Measurements from ENCODE around the gene CALHM3.
"Not testable (repeated sequence)": the region's sequence is repeated elsewhere in the genome, so short reads cannot be mapped to it uniquely, and the experiment has no call there.

Gene CALHM3

DNA sequence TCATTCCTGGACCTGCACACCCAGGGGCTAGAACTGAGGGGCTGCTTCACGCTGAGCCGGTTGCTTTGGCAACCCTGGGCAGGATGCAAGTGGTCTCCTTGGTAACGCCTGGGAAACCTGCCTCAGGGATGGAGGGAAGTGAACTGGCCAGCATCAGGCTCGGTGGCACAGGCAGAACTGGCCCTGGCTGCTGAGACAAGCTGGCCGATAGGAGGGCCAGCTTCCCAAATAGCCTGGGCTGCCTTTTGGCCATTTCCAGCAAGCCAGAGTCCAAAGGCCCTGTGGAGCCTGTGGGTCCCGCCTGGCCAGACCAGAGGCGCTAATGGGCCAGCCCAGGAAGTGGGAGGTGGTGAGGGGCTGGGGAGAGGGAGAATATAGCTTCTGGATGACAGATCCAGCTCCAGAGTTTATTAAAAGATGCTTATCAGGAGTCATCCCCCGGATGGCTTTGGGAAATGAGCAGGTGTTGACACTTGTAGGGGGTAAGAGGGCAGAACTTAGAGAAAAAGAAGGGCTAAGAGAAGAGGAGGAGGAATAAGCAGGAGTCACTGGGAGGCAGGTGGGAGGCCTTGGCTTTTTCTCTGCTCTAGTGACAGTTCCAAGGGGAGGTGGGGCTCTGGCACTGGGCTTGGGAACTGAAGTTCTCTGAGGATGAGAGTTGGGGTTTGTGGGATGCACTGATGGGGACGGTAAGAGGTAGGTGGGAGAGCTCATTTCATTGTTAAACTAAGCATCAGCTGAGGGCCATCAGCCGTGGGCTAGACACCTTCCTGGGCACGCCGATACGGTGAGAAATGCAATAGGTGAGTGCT lies 24.0 kb upstream of the CALHM3 start:
- no peak for DNase-seq (ENCODE audit: low read depth, low spot score)

DNA sequence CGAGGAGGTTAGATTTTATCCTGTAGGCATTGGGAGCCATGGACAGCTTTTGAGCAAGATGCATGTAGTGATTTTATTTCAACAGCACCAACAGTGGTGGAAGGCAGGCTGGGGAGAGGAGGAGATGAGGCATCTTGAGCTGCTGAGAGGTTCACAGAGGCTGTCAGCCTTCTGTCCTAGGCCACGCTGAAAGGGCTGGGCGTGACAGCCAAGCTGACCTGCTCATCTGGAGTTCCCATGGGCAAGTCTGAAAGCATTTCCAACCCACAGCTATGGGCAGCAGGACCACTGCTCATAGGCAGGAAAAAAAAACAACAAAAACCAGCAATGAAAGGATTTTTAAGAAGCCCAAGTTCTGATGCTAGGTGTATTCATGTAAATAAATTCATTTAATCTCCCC lies 22.1 kb upstream of the CALHM3 start:
- no peak for DNase-seq (ENCODE audit: low read depth, low spot score)

DNA sequence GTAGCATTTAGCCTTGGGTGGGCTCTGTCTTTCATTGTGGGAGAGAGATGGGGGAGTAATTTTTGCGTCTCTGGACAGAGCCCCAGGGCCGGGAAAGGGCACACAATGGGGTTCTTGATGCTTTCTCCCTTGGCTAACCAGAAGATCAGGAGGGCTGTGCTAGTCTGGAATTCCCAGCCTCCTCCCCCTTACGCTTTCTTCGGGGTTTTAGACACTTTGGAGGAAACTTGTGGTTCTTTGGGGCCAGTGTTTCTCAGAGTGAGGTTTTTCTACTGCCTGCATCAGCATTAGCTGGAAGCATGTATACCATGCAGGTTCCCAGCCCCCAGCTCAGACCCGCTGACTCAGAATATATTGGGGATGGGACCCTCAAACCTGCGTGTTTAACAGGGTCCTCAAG lies 21.4 kb upstream of the CALHM3 start:
- no peak for DNase-seq (ENCODE audit: low read depth, low spot score)

DNA sequence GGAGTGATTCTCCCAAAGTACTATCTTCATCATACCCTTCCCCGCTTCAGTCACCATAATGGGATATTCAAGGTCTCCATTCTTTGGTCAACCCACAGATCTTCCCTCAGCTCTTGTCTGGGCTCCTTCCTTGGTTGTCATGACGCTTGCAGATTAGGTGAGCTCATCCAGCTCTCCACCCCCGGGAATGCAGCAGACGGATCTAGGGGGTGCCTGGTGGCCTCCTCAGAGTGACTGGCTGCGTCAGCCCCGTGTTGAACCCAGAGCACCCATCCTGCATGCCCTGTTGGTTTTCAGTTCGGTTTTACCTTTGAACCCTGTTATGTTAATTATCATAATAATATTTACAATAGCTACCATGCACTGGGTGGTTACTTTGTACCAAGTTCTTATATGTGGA lies 20.8 kb upstream of the CALHM3 start:
- no peak for DNase-seq (ENCODE audit: low read depth, low spot score)

DNA sequence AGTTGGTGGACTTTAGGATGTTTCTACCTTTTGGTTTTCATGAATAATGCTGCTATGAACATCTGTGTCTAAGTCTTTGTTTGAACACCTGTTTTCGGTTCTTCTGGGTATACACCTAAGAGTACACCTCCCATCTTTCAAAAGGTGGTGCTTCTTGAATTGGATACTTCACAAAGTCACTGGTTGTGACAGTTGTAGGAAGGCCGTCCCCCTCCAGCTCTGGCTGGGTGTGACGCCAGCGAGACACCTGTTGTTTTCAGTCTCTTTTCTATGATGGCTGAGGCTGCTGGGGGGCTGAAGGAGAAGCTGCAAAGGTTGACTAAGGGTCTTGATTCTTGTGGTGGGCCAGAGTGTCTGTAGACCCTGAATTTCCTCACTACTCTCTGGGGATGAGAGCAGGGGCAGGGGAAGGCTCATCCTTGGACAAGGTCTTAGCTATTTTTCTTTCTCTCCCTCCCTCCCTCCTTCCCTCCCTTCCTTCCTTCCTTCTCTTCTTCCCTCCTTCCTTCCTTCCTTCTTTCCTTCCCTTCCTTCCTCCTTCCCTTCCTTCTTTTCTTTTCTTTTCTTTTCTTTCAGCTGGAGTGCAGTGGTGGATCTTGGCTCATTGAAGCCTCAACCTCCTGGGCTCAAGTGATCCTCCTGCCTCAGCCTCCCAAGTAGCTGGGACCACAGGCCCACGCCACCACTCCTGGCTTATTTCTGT lies 20.0 kb upstream of the CALHM3 start:
- no peak for DNase-seq (ENCODE audit: low read depth, low spot score)

DNA sequence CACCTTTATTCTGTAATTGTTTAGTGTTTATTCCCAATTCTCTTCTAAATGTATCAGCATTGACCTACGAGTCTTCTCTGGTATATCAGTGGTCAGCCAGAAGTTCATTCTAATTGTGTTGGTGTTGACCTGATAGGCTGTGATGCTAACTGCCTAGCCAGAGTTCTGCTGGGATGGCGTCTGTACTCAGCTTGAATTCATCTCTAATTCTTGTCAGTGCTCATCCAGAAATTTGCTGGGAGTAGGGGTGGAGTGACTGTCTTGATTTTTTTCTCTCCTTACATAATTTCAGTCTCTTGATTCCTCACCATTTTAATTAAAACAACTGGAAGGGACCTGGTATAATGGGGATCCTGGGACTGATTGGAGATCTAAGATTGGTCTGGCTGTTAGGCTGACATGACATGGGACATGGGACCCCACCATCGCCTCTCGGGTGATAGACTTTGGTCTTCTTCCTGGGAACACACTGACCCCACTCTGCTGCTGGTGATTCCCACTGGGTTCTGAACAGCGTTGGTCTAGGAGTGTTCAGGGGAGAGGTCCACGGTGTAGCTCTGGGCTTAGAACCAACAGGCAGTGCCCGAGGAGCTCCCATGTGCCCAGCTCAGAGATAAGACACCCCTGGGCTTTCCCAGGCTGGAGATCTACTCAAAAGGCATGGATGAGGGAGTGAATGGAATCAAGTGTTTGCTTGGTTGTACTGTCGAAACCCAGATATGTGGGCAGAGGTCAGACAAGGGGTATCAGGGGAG lies 18.3 kb upstream of the CALHM3 start:
- no peak for DNase-seq (ENCODE audit: low read depth, low spot score)

DNA sequence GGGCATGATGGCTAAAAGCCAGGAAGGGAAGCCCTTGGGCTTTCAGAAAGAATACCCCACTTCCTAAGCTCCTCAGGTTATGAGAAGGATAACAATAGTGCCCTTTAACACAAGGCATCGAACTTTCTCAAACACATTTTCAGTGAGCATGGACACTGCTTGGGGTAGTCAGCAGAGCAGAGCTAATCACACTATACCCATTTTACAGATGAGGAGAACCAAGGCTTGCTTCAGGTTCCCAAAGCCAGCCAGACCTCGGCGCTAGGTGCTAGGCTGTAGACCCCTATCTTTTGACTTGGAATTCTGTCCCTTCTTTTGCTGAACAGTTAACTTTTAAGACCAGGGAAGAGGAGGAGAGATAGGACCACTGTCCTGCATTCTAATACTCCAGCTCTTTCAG lies 16.3 kb upstream of the CALHM3 start:
- DNase-seq (ENCODE audit: low read depth, low spot score): no peak

DNA sequence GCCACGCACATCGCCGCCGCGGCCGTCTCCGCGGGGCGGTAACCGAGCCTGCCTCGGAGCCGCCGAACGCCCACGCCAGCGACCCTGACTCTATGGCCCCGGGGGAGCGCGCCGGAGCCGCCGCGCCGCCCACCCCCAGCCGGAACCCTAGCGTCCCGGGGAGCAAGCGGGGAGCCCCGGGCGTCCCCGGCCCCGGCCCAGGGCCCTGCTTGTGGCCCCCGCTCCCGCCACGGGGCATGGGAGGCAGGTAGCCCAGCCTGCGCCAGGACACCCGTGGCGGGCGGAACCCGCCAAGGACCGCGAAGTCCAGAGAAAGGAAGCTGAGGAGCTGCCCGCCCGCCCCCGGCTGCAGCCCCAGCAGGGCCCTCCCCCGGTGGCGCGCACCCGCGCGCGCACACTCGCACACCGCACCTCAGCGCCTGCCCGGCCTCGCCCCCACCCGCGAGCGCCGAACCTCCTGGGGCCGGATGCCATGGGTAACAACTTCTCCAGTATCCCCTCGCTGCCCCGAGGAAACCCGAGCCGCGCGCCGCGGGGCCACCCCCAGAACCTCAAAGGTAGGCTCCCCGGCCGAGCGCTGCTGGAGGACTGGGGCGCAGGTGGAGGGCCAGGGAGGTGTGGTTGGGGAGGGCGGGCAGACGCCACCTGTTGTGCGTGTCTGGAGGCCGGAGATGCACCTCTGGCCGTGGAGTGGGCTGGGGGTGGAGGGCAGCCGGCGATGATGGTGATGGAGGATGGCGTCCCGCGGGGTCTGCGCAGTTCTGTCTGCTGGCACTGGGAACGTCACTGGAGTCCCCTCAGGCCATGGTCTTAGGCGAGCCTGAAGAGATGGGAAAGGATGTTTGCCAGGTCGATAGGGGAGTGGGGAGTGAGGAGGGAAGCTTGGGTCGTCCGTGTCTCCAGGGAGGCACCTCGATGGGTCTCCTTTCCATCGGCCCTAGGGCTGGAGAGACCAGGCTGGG lies 15.2 kb upstream of the CALHM3 start:
- DNase-seq (ENCODE audit: low read depth, low spot score): no peak

DNA sequence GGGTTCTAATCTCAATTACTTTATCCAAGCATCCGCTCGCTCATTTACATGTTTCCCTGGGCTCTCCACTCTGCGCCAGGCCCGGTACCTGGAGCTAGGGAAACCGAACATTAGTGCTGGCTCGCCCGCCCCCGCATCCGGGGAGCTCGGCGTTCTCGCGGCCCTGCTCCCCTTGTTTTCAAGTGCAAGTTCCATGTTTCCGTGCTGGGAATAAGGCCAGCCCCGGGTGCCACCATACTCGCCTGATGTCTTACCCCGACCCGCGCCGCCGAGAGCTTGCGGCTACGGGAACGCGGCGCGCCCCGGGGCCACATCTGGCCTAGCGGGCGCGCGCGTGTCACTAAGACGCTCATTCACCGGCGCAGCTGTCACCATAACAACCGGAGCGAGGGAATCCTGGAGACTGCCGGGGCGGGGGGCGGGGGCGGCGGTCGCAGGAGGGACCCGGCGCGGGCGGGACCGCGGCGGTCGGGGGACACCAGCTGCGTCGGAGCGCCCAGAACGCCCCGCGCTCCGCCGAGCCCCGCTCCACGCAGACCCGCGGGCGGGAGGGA lies 14.4 kb upstream of the CALHM3 start, which contains the start of gene NEURL1:
Gene NEURL1 (plus strand): TSS at position 344 of the 554 bp plus-strand sequence. CDS start 683 bp downstream, outside the sequence.
- DNase-seq (ENCODE audit: low read depth, low spot score): no peak

DNA sequence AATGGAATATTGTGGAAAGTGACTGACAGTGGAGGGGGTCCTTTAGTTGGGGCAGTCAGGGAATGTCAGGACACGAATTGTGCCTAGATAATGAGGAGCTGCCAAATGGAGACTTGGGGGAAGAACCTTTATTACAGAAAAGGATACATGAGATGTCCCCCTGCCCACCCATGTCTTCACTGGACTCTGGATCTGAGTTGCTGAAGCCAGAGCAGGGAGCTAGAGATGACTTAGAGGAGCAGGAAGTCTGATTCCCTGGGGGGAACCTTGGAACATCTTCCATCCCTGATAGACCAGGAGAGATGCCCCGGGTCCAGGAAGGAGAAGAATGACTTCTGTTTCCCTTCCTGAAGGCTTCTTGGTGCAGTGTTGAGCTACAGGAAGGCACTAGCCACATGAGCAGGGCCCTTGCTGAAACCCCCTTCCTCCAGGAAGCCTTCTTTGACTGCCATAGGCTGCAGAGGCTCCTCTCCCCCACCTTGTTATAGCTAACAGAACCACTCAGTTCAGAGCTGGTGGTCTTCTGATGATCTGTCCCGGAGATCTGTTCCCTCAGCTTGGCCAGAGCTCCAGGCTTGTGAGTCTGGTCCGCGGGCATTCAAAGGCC lies 13.7 kb upstream of the CALHM3 start:
- no peak for DNase-seq (ENCODE audit: low read depth, low spot score)

DNA sequence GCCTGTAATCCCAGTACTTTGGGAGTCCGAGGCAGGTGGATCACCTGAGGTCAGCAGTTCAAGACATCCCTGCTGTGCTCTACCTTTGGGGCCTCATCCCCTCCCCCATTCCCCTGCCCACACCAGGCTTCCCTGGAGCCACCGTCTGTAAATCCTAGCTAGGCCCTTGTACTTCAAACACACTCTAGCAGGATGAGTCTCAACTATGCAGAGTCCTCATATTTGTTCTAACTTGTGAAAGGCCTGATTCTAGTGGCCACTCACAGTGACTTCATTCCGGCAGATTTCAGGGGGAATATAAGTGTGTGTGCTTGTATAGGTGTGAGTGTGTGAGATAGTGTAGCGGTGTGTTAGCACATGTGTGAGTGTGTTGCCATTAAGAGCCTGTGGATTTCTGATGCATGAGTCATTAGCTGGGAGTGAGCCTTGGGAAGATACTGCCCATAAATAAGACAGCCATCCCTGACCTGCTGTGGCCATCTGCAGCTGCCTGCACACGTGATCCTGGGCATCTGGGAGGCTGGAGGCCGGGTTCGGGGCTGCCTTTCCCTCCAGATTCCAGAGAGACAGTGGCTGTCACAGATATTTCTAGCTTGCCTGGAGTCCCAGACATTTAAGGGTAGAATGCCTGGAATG lies 12.8 kb upstream of the CALHM3 start:
- DNase-seq (ENCODE audit: low read depth, low spot score): peak; percentile 79

DNA sequence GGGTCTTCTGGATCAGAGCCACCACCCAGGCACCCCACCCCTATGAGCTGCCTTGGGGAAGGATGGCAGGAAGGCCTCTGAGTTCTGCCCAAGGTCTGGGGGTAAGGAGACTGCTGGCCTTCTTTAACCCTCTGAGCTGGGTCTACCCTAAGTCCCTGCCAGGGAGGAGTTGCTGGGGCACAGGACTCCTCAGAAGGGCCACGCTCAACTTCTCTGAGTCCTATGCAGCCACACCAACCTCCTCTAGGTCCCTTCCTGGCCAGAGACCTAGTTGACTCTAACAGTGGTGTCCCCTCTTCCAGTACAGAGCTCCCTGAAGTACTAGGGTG lies 11.9 kb upstream of the CALHM3 start:
- DNase-seq (ENCODE audit: low read depth, low spot score): no peak

DNA sequence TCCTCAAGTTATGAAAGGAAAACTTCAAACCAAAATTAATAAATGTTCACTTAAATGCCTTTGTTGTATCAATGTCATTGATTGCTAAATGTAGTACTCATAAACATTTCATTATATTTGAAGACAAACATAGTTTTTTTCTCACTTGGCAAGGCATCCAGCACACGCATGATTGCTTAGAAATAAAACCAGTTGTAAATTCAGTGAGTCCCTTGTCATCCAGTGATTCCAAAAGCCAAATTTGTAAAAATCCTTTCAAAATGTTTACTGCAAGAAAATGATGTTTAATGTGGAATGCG lies 8.3 kb upstream of the CALHM3 start:
- DNase-seq (ENCODE audit: low read depth, low spot score): no peak

DNA sequence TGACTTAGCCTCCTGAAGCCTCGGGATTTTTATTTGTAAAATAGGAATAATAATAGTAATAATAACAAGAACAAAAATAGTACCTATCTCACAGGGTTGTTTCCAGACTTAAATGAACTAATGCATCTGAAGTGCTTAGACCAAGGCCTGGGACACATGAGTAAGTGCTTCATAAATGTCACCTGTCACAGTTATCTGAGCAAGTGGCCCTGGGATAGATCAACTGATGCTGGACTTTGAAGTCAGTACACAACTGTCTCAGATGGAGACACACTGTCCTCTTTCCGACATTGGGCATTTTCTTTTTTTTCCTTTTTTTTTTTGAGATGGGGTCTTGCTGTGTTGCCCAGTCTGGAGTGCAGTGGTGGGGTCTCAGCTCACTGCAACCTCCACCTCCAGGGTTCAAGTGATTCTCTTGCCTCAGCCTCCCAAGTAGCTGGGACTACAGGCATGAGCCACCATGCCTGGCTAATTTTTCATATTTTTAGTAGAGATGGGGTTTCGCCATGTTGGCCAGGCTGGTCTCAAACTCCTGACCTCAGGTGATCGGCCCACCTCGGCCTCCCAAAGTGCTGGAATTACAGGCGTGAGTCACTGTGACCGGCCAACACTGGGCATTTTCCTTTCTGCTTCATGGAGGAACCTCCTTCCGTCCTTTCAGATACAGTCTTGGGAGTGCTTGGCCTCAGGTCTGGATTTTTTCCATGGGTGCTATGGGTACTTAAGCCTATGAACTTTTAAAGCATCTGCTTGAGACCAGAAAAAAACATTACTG lies 7.8 kb upstream of the CALHM3 start:
- DNase-seq (ENCODE audit: low read depth, low spot score): not testable (repeated sequence)

DNA sequence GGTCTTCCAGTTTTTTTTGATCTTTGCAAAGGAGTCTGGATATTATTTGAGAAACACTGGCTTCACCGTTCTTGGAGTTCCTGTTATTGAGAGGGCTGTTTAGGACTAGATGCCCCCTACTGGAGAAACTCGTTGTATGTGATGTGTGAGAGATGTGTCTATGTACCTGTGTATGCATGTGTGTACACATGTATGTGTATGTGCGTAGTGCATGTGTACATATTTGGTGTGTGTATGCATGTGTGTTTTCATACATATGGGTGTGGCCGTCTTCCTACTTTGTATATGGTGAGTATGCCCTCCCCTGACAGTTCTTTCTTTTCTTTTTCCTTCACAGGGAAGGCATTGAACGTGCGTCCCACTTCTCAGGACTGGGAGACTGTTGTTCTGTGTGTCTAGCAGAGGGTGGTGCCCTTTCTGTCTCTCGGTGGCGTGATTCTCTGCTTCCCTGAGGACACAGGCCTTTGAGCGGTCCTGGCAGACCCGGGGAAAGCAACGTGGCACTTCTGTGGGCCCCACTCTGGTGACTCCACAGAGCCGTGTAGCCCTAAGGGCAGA lies 3.0 kb upstream of the CALHM3 start:
- DNase-seq (ENCODE audit: low read depth, low spot score): peak; percentile 41

DNA sequence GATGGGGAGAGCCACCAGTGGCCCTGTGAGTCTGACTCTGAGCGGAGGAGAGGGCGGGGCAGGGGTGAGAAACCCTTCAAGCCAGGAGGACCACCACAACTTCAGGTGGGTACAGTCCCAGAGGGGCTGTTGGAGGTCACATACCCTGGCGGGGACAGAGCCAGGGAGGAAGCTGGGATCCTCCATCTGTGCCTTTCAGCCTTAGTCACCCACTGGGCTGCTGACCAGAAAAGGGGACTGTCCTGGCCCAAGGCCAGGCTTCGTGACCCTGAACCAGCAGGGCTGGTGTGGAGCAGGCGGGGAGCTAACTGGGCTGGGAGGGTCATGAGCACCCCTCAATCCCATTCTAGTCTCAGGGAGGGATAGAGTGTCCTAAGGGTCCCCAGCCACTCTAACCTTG lies 1.5 kb upstream of the CALHM3 start:
- DNase-seq (ENCODE audit: low read depth, low spot score): no peak

DNA sequence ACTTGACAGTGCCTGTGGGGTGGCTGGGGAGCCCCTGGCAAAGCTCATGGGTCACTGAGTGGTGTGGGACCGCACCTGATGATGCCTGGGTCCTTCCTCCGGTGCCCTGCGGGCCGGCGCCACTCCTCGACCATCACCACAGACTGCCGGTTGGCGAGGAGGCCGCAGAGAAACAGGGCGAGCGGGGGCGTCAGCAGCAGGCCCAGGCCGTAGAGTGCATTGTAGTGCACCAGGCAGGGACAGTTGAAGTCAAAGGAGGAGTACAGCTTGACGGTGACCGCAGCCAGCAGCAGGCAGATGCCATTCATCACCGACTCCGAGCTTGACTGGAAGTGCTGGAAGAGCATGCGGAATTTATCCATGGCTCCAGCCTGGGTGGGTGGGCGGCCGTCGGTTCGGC lies 369 bp downstream of the CALHM3 start:
- no peak for DNase-seq (ENCODE audit: low read depth, low spot score)

DNA sequence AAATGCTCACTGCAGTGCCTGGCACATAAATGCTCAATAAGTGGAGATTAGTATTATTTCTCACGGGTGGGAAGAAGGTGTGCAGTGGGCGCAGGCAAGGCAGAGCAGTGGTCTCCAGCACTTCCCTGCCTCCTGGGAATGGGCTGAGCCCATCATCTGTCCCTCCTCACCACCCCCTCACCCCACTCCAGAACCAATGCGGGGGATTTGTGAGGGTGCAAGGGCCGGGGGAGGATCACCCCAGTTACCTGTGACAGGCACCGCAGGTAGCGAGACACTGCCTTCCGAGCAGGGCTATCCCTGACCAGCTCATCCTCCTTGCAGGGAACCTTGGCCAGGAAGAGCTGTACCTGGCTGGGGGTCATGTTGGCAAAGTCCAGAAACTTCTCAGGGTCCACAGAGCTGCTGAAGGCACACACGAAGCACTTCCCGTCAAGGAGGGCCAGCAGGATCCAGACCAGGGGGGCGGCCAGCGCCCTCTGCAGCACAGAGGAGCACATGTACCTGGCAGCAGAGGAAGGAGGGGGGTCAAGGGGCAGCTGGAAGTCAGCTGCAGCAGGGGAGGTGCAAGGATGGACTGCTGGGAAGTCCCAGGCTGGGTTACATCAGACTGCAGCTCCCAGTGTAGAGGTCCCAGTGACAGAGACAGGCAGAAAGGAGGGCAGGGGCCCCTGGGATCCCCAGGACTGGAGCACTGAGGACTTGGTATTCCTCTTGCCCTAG lies 2.8 kb downstream of the CALHM3 start:
- DNase-seq (ENCODE audit: low read depth, low spot score): no peak

DNA sequence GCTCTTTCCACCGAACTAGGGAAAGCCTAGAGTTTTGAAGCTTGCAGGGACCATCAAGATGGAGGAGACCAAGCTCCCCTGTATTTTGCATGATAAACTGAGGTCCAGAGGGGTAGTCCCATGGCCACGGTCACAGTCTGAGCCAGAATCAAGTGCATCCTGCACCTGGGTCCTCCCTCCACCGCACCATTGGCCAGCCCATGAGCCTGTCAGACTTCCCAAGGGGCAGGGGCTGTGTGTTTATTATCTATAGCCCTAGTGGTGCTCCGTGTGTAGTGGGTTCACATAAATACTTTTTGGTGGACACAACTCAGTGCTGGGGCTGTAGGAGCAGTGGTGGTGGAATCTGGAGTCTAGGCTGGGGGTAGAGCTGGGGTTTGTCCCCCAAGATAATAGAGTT lies 3.6 kb downstream of the CALHM3 start:
- DNase-seq (ENCODE audit: low read depth, low spot score): no peak
